Measurements from ENCODE around the gene FOXP1.

Gene FOXP1

GRCh38 chr3:71028802-71029201 lies 554.7 kb downstream of the FOXP1 start:
- ChIA-PET POLR2A (no interaction called here), CTCF (no interaction called here)
- TF ChIP-seq ELF4 (IDR thresholded peaks at IDR 0.05) (no peak), ZNF384 (IDR thresholded peaks at IDR 0.05) (no peak), FOXA1 (IDR thresholded peaks at IDR 0.05) (no peak), HDGF (IDR thresholded peaks at IDR 0.05; ENCODE audit: borderline replicate concordance) (no peak), PKNOX1 (IDR thresholded peaks at IDR 0.05) (no peak), FOXM1 (IDR thresholded peaks at IDR 0.05; ENCODE audit: borderline replicate concordance) (no peak), NFRKB (IDR thresholded peaks at IDR 0.05) (no peak), TARDBP (IDR thresholded peaks at IDR 0.05) (no peak)
- DNase-seq (ENCODE audit: extremely low spot score), result no peak

- ChIA-PET POLR2A (no interaction called here), CTCF (no interaction called here)
- no peak for DNase-seq (ENCODE audit: extremely low spot score)
- TF ChIP-seq NFRKB (IDR thresholded peaks at IDR 0.05), result no peak
Measured at GRCh38 chr3:71028184-71028583, 555.3 kb downstream of the FOXP1 start.

- CTCF ChIA-PET, result no interaction called here
- POLR2A ChIA-PET, result no interaction called here
- no peak for DNase-seq (ENCODE audit: extremely low spot score)
- no peak for TF ChIP-seq L3MBTL2 (conservative IDR thresholded peaks at IDR 0.05)
- no peak for TF ChIP-seq ARNT (IDR thresholded peaks at IDR 0.05)
- TF ChIP-seq LEF1 (IDR thresholded peaks at IDR 0.05; ENCODE audit: borderline replicate concordance), result no peak
- no peak for TF ChIP-seq ZNF384 (IDR thresholded peaks at IDR 0.05)
- no peak for TF ChIP-seq SUZ12 (IDR thresholded peaks at IDR 0.05)
- TF ChIP-seq TARDBP (IDR thresholded peaks at IDR 0.05), result no peak
- no peak for TF ChIP-seq NFRKB (IDR thresholded peaks at IDR 0.05)
- TF ChIP-seq SP1 (IDR thresholded peaks at IDR 0.05), result no peak
Measured at GRCh38 chr3:71026634-71027578, 556.6 kb downstream of the FOXP1 start.

- no peak for TF ChIP-seq NFRKB (IDR thresholded peaks at IDR 0.05)
- TF ChIP-seq BHLHE40 (IDR thresholded peaks at IDR 0.05; ENCODE audit: borderline replicate concordance), result no peak
- TF ChIP-seq SUZ12 (IDR thresholded peaks at IDR 0.05), result no peak
- TF ChIP-seq PKNOX1 (IDR thresholded peaks at IDR 0.05), result no peak
- no peak for TF ChIP-seq CTBP1 (IDR thresholded peaks at IDR 0.05; ENCODE audit: borderline replicate concordance)
- TF ChIP-seq L3MBTL2 (conservative IDR thresholded peaks at IDR 0.05), result no peak
- TF ChIP-seq SP1 (IDR thresholded peaks at IDR 0.05), result no peak
- no peak for TF ChIP-seq HDGF (IDR thresholded peaks at IDR 0.05; ENCODE audit: borderline replicate concordance)
- ChIA-PET POLR2A (no interaction called here), CTCF (no interaction called here)
- DNase-seq (ENCODE audit: extremely low spot score), result no peak
Measured at GRCh38 chr3:71025516-71025915, 558.0 kb downstream of the FOXP1 start.

- ChIA-PET POLR2A (no interaction called here), CTCF (no interaction called here)
- no peak for DNase-seq (ENCODE audit: extremely low spot score)
- TF ChIP-seq PKNOX1 (IDR thresholded peaks at IDR 0.05) (no peak), FOXM1 (IDR thresholded peaks at IDR 0.05; ENCODE audit: borderline replicate concordance) (no peak), HDGF (IDR thresholded peaks at IDR 0.05; ENCODE audit: borderline replicate concordance) (no peak), ELF4 (IDR thresholded peaks at IDR 0.05) (no peak), CTBP1 (IDR thresholded peaks at IDR 0.05; ENCODE audit: borderline replicate concordance) (no peak), FOXA1 (IDR thresholded peaks at IDR 0.05) (no peak), LEF1 (IDR thresholded peaks at IDR 0.05; ENCODE audit: borderline replicate concordance) (no peak)
Measured at GRCh38 chr3:71025010-71025409, 558.5 kb downstream of the FOXP1 start.

GRCh38 chr3:71022551-71023335 lies 560.8 kb downstream of the FOXP1 start:
- no peak for DNase-seq (ENCODE audit: extremely low spot score)
- ChIA-PET POLR2A (no interaction called here), CTCF (interaction anchor here (0.7 to 1.8 kb wide), 4 partner anchors 13 to 201 kb away, joined by 3 to 7 read pairs (median 3); no protein-coding TSS in a partner anchor)
- TF ChIP-seq LEF1 (IDR thresholded peaks at IDR 0.05; ENCODE audit: borderline replicate concordance) (no peak), ARNT (IDR thresholded peaks at IDR 0.05) (no peak), CTBP1 (IDR thresholded peaks at IDR 0.05; ENCODE audit: borderline replicate concordance) (no peak), FOXM1 (IDR thresholded peaks at IDR 0.05; ENCODE audit: borderline replicate concordance) (no peak)

GRCh38 chr3:71018799-71019198 lies 564.7 kb downstream of the FOXP1 start:
- TF ChIP-seq ELF4 (IDR thresholded peaks at IDR 0.05) (no peak), HDGF (IDR thresholded peaks at IDR 0.05; ENCODE audit: borderline replicate concordance) (no peak), SUZ12 (IDR thresholded peaks at IDR 0.05) (no peak), NFRKB (IDR thresholded peaks at IDR 0.05) (no peak), TARDBP (IDR thresholded peaks at IDR 0.05) (no peak), PKNOX1 (IDR thresholded peaks at IDR 0.05) (no peak)
- CTCF ChIA-PET, result no interaction called here
- POLR2A ChIA-PET, result no interaction called here
- DNase-seq (ENCODE audit: extremely low spot score), result no peak

Measured in HEK293T (cell line).